GM18870 (cell line): Measurements from ENCODE around the gene CCSER1.
A peak's percentile ranks its signal among the peaks of the same experiment; 100 is the strongest.
"Not testable (repeated sequence)": the region's sequence is repeated elsewhere in the genome, so short reads cannot be mapped to it uniquely, and the experiment has no call there.

Source experiments
- ATAC-seq: cut with Tn5 transposase; IDR thresholded peaks from one replicate; pipeline ENCODE4 v1.9.1; 2021; ENCODE audit warnings: moderate library complexity; ENCODE audit not compliant: unreplicated experiment

Gene CCSER1

GRCh38 chr4:90798948-90799347, 671.8 kb downstream of the CCSER1 start:
- no peak for ATAC-seq

GRCh38 chr4:90799895-90800294, 672.7 kb downstream of the CCSER1 start:
- ATAC-seq = no peak

GRCh38 chr4:90815569-90815968, 688.4 kb downstream of the CCSER1 start:
- ATAC-seq = no peak

- no peak for ATAC-seq
Measured at GRCh38 chr4:90816754-90817153, 689.6 kb downstream of the CCSER1 start.

GRCh38 chr4:90824266-90825150, 697.3 kb downstream of the CCSER1 start:
- peak; percentile 78 for ATAC-seq

- no peak for ATAC-seq
Measured at GRCh38 chr4:90825849-90826248, 698.7 kb downstream of the CCSER1 start.

GRCh38 chr4:90833706-90834105, 706.5 kb downstream of the CCSER1 start:
- ATAC-seq = no peak

GRCh38 chr4:90837241-90837640, 710.0 kb downstream of the CCSER1 start:
- no peak for ATAC-seq

- ATAC-seq = not testable (repeated sequence)
Measured at GRCh38 chr4:90838859-90839258, 711.7 kb downstream of the CCSER1 start.

- no peak for ATAC-seq
Measured at GRCh38 chr4:90840291-90840690, 713.1 kb downstream of the CCSER1 start.

GRCh38 chr4:90840828-90841227, 713.6 kb downstream of the CCSER1 start:
- ATAC-seq = no peak

GRCh38 chr4:90841676-90842075, 714.5 kb downstream of the CCSER1 start:
- ATAC-seq = no peak

GRCh38 chr4:90842960-90843359, 715.8 kb downstream of the CCSER1 start:
- ATAC-seq = peak; percentile 100

- no peak for ATAC-seq
Measured at GRCh38 chr4:90844241-90844640, 717.0 kb downstream of the CCSER1 start.

- peak; percentile 30 for ATAC-seq
Measured at GRCh38 chr4:90845777-90846176, 718.6 kb downstream of the CCSER1 start.

GRCh38 chr4:90852237-90852636, 725.0 kb downstream of the CCSER1 start:
- ATAC-seq = no peak

- no peak for ATAC-seq
Measured at GRCh38 chr4:90855111-90855510, 727.9 kb downstream of the CCSER1 start.

- ATAC-seq = no peak
Measured at GRCh38 chr4:90857081-90857820, 730.1 kb downstream of the CCSER1 start.

- ATAC-seq = no peak
Measured at GRCh38 chr4:90875791-90876190, 748.6 kb downstream of the CCSER1 start.

GRCh38 chr4:90876296-90876695, 749.1 kb downstream of the CCSER1 start:
- no peak for ATAC-seq

GRCh38 chr4:90883519-90883918, 756.3 kb downstream of the CCSER1 start:
- ATAC-seq = peak; percentile 65

GRCh38 chr4:90888571-90888970, 761.4 kb downstream of the CCSER1 start:
- no peak for ATAC-seq
